HEK293 (cell line): ENCODE results near the gene ACAN.

Experiments used
- CTCF ChIA-PET: fragments of 350-600 bp; formaldehyde crosslinking; extraction: SDS; loops from one replicate; lab custom pipeline; 2021; ENCODE audit warnings: antibody characterized with exemption; lab: Yijun Ruan, JAX
- POLR2A ChIA-PET: fragments of 300-600 bp; formaldehyde crosslinking; extraction: SDS; loops from one replicate; lab custom pipeline; 2020; ENCODE audit warnings: antibody characterized with exemption, inconsistent platforms; lab: Yijun Ruan, JAX
- H3K27ac ChIP-seq: fragments of 200-500 bp; sonication (Bioruptor generic); 2 replicates; pipeline ENCODE4 v1.5.1; 2014; ENCODE audit warnings: low read depth, low read length, control low read depth, inconsistent platforms; ENCODE audit errors: extremely low read depth
- H3K36me3 ChIP-seq, 2 experiments: fragments of 200-500 bp in 1 of 2; sonication (Bioruptor generic) in 1 of 2; 1 replicate in 1 of 2; 2 replicates in 1 of 2; pipeline ENCODE4 v1.5.1; 2014 to 2017; ENCODE audit warnings: inconsistent platforms in 2 of 2, low read length in 2 of 2; ENCODE audit not compliant: control insufficient read depth in 2 of 2, insufficient read depth in 1 of 2
- H3K4me1 ChIP-seq: fragments of 200-500 bp; sonication (Bioruptor generic); 2 replicates; pipeline ENCODE4 v1.5.1; 2014; ENCODE audit warnings: mild to moderate bottlenecking, low read length, inconsistent platforms; ENCODE audit not compliant: control insufficient read depth, insufficient read depth
- H3K4me3 ChIP-seq: 2 replicates; pipeline ENCODE4 v1.5.1; 2011; ENCODE audit warnings: low read depth, mild to moderate bottlenecking, control low read depth, low read length, moderate library complexity
- H3K9me3 ChIP-seq: fragments of 200-500 bp; sonication (Bioruptor generic); 2 replicates; pipeline ENCODE4 v1.5.1; 2014; ENCODE audit warnings: low read depth, low read length, inconsistent platforms; ENCODE audit not compliant: control insufficient read depth, insufficient read depth
- CTCF ChIP-seq: fragments of 450-650 bp; formaldehyde crosslinking; IDR thresholded peaks from 2 replicates; pipeline ENCODE4 v1.5.1; 2016; ENCODE audit warnings: missing biosample characterization, missing genetic modification characterization
- GLIS2 ChIP-seq: fragments of 450-650 bp; formaldehyde crosslinking; IDR thresholded peaks from 2 replicates; pipeline ENCODE4 v1.5.1; 2016; ENCODE audit warnings: missing biosample characterization, missing genetic modification characterization
- KLF1 ChIP-seq: fragments of 450-650 bp; formaldehyde crosslinking; IDR thresholded peaks from 2 replicates; pipeline ENCODE4 v1.5.1; 2016; ENCODE audit warnings: missing biosample characterization, missing genetic modification characterization
- MYNN ChIP-seq: fragments of 450-650 bp; formaldehyde crosslinking; IDR thresholded peaks from 2 replicates; pipeline ENCODE4 v1.5.1; 2016; ENCODE audit warnings: missing biosample characterization, missing genetic modification characterization, borderline replicate concordance
- SCRT2 ChIP-seq: fragments of 450-650 bp; formaldehyde crosslinking; IDR thresholded peaks from 2 replicates; pipeline ENCODE4 v1.5.1; 2016; ENCODE audit warnings: missing biosample characterization, missing genetic modification characterization
- YY2 ChIP-seq: fragments of 450-650 bp; formaldehyde crosslinking; IDR thresholded peaks from 2 replicates; pipeline ENCODE4 v1.5.1; 2016; ENCODE audit warnings: missing biosample characterization, missing genetic modification characterization
- ZNF112 ChIP-seq: fragments of 450-650 bp; formaldehyde crosslinking; IDR thresholded peaks from 2 replicates; pipeline ENCODE4 v1.5.0; 2017; ENCODE audit warnings: missing biosample characterization, missing genetic modification characterization
- ZNF174 ChIP-seq: fragments of 450-650 bp; formaldehyde crosslinking; IDR thresholded peaks from 2 replicates; pipeline ENCODE4 v1.5.0; 2017; ENCODE audit warnings: missing biosample characterization, mild to moderate bottlenecking, missing genetic modification characterization
- ZNF239 ChIP-seq: fragments of 450-650 bp; formaldehyde crosslinking; IDR thresholded peaks from 2 replicates; pipeline ENCODE4 v1.5.1; 2016; ENCODE audit warnings: missing biosample characterization, missing genetic modification characterization
- ZNF280D ChIP-seq: fragments of 450-650 bp; formaldehyde crosslinking; IDR thresholded peaks from 2 replicates; pipeline ENCODE4 v1.5.1; 2016; ENCODE audit warnings: missing biosample characterization, missing genetic modification characterization
- ZNF354C ChIP-seq: fragments of 450-650 bp; formaldehyde crosslinking; IDR thresholded peaks from 2 replicates; pipeline ENCODE4 v1.5.1; 2016; ENCODE audit warnings: missing biosample characterization, missing genetic modification characterization, low read depth, borderline replicate concordance
- ZNF366 ChIP-seq: fragments of 450-650 bp; formaldehyde crosslinking; conservative IDR thresholded peaks from 2 replicates; pipeline ENCODE4 v1.5.1; 2016; ENCODE audit warnings: missing biosample characterization, missing genetic modification characterization
- ZNF404 ChIP-seq: fragments of 450-650 bp; formaldehyde crosslinking; IDR thresholded peaks from 2 replicates; pipeline ENCODE4 v1.5.1; 2017; ENCODE audit warnings: missing biosample characterization, missing genetic modification characterization
- ZNF529 ChIP-seq: fragments of 450-650 bp; formaldehyde crosslinking; IDR thresholded peaks from 2 replicates; pipeline ENCODE4 v1.5.1; 2017; ENCODE audit warnings: missing genetic modification characterization, missing biosample characterization; ENCODE audit not compliant: insufficient replicate concordance
- ZNF580 ChIP-seq: fragments of 450-650 bp; formaldehyde crosslinking; IDR thresholded peaks from 2 replicates; pipeline ENCODE4 v1.5.1; 2016; ENCODE audit warnings: missing biosample characterization, missing genetic modification characterization
- ZSCAN18 ChIP-seq: fragments of 450-650 bp; formaldehyde crosslinking; IDR thresholded peaks from 2 replicates; pipeline ENCODE4 v1.5.1; 2016; ENCODE audit warnings: missing biosample characterization, missing genetic modification characterization
- ZXDB ChIP-seq: fragments of 450-650 bp; formaldehyde crosslinking; IDR thresholded peaks from 2 replicates; pipeline ENCODE4 v1.5.1; 2016; ENCODE audit warnings: missing biosample characterization, missing genetic modification characterization

ACAN gene

GRCh38 chr15:88904624-88905327 lies 101.5 kb downstream of the ACAN start (continued):
- TF ChIP-seq KLF1 (tag by site-specific recombination) (peak; percentile 94), CTCF (tag by site-specific recombination) (peak; percentile 87)

GRCh38 chr15:88905576-88905975 lies 102.3 kb downstream of the ACAN start:
- Histone ChIP-seq H3K36me3 (peaks cover 14 to 97% of the 10 kb centered on the region in 2 experiments; a peak in 2 of 3 replicates), H3K4me1 (peaks cover 4% of the 10 kb centered on the region), H3K9me3 (no peaks in the 10 kb centered on the region), H3K4me3 (no peak overlapping the region), H3K27ac (no peak overlapping the region)
- ChIA-PET CTCF (interaction anchor here (0.6 to 5.1 kb wide), 41 partner anchors 9 to 471 kb away, joined by 3 to 65 read pairs (median 6); no protein-coding TSS in a partner anchor), POLR2A (interaction anchor here (0.9 to 1.2 kb wide), 3 partner anchors 8 to 13 kb away, joined by 5 to 6 read pairs (median 5); partner anchors contain the start of genes HAPLN3 and MFGE8)
- TF ChIP-seq GLIS2 (tag by site-specific recombination) (peak; percentile 36; the same call in 1 of the 2 replicates), ZNF174 (tag by site-specific recombination) (no peak), ZNF239 (tag by site-specific recombination) (no peak)
- TF ChIP-seq, all 188 proteins: peak for 1

GRCh38 chr15:88906130-88906529 lies 102.9 kb downstream of the ACAN start:
- TF ChIP-seq ZNF404: no peak
- no peak for TF ChIP-seq MYNN (tag by site-specific recombination)
- no peak for TF ChIP-seq ZNF354C (tag by site-specific recombination)
- peak; percentile 81; the same call in 1 of the 2 replicates for TF ChIP-seq ZNF580 (tag by site-specific recombination)
- TF ChIP-seq SCRT2 (tag by site-specific recombination): peak; percentile 28; the same call in 1 of the 2 replicates
- TF ChIP-seq ZNF280D: peak; percentile 86; the same call in 1 of the 2 replicates
- no peak for TF ChIP-seq ZNF529 (tag by site-specific recombination)
- no peak for TF ChIP-seq ZNF112 (tag by site-specific recombination)
- TF ChIP-seq ZXDB (tag by site-specific recombination): no peak
- TF ChIP-seq YY2: no peak
- no peak for TF ChIP-seq ZSCAN18 (tag by site-specific recombination)
- no peak for TF ChIP-seq ZNF366 (tag by site-specific recombination)
- POLR2A ChIA-PET: no interaction called here
- H3K36me3 ChIP-seq: peaks cover 10 to 96% of the 10 kb centered on the region in 2 experiments; a peak in 2 of 3 replicates
- CTCF ChIA-PET: interaction anchor here (1.1 to 5.1 kb wide), 13 partner anchors 9 to 267 kb away, joined by 3 to 65 read pairs (median 13); no protein-coding TSS in a partner anchor
- H3K27ac ChIP-seq: no peak overlapping the region
- H3K4me3 ChIP-seq: no peak overlapping the region
- H3K4me1 ChIP-seq: peaks cover 4% of the 10 kb centered on the region
- no peaks in the 10 kb centered on the region for H3K9me3 ChIP-seq
